ENCODE measurements around the gene TSPAN19.
A peak's percentile ranks its signal among the peaks of the same experiment; 100 is the strongest.

The TSPAN19 gene

GRCh38 chr12:84986117-84986516, 50.0 kb downstream of the TSPAN19 start:
- no peaks in the 10 kb centered on the region for H3K4me1 Mint-ChIP-seq
- no peak overlapping the region for H3K27ac Mint-ChIP-seq
- no peak for TF ChIP-seq CTCF (IDR thresholded peaks at IDR 0.05; ENCODE audit: unreplicated experiment in 3 of 3)
- no peak overlapping the region for H3K4me3 Mint-ChIP-seq
- no peaks in the 10 kb centered on the region for H3K36me3 Mint-ChIP-seq (ENCODE audit: low read depth)
- no peaks in the 10 kb centered on the region for H3K27me3 Mint-ChIP-seq (ENCODE audit: low read depth)
- no peaks in the 10 kb centered on the region for H3K9me3 Mint-ChIP-seq

- no peaks in the 10 kb centered on the region for H3K27me3 Mint-ChIP-seq (ENCODE audit: low read depth)
- H3K27ac Mint-ChIP-seq: no peak overlapping the region
- no peak for TF ChIP-seq CTCF (IDR thresholded peaks at IDR 0.05; ENCODE audit: unreplicated experiment in 3 of 3)
- H3K9me3 Mint-ChIP-seq: no peaks in the 10 kb centered on the region
- no peak overlapping the region for H3K4me3 Mint-ChIP-seq
- H3K36me3 Mint-ChIP-seq (ENCODE audit: low read depth): no peaks in the 10 kb centered on the region
- no peaks in the 10 kb centered on the region for H3K4me1 Mint-ChIP-seq
These were observed 52.8 kb downstream of the TSPAN19 start for GRCh38 chr12:84983289-84983688.

GRCh38 chr12:84982888-84983287, 53.2 kb downstream of the TSPAN19 start:
- no peak for TF ChIP-seq CTCF (IDR thresholded peaks at IDR 0.05; ENCODE audit: unreplicated experiment in 3 of 3)
- no peaks in the 10 kb centered on the region for H3K9me3 Mint-ChIP-seq
- H3K4me3 Mint-ChIP-seq: no peak overlapping the region
- H3K4me1 Mint-ChIP-seq: no peaks in the 10 kb centered on the region
- H3K36me3 Mint-ChIP-seq (ENCODE audit: low read depth): no peaks in the 10 kb centered on the region
- H3K27me3 Mint-ChIP-seq (ENCODE audit: low read depth): no peaks in the 10 kb centered on the region
- no peak overlapping the region for H3K27ac Mint-ChIP-seq

GRCh38 chr12:84978921-84979320, 57.2 kb downstream of the TSPAN19 start:
- TF ChIP-seq CTCF (IDR thresholded peaks at IDR 0.05; ENCODE audit: unreplicated experiment in 3 of 3): no peak
- H3K4me3 Mint-ChIP-seq: no peak overlapping the region
- H3K4me1 Mint-ChIP-seq: peaks cover 6% of the 10 kb centered on the region
- no peaks in the 10 kb centered on the region for H3K9me3 Mint-ChIP-seq
- H3K36me3 Mint-ChIP-seq (ENCODE audit: low read depth): no peaks in the 10 kb centered on the region
- no peaks in the 10 kb centered on the region for H3K27me3 Mint-ChIP-seq (ENCODE audit: low read depth)
- no peak overlapping the region for H3K27ac Mint-ChIP-seq

GRCh38 chr12:84976133-84976532, 59.9 kb downstream of the TSPAN19 start:
- Mint-ChIP-seq H3K27me3 (ENCODE audit: low read depth) (no peaks in the 10 kb centered on the region), H3K4me1 (peaks cover 6% of the 10 kb centered on the region), H3K9me3 (no peaks in the 10 kb centered on the region), H3K27ac (no peak overlapping the region), H3K4me3 (no peak overlapping the region), H3K36me3 (ENCODE audit: low read depth) (no peaks in the 10 kb centered on the region)
- TF ChIP-seq CTCF (IDR thresholded peaks at IDR 0.05; ENCODE audit: unreplicated experiment in 3 of 3): no peak

GRCh38 chr12:84974155-84974815, 61.8 kb downstream of the TSPAN19 start:
- H3K27ac Mint-ChIP-seq: peak overlapping the region in 2 of 3 experiments; percentile 16
- no peaks in the 10 kb centered on the region for H3K27me3 Mint-ChIP-seq (ENCODE audit: low read depth)
- H3K9me3 Mint-ChIP-seq: no peaks in the 10 kb centered on the region
- TF ChIP-seq CTCF (IDR thresholded peaks at IDR 0.05; ENCODE audit: unreplicated experiment in 3 of 3): no peak
- H3K4me1 Mint-ChIP-seq: peaks cover 6% of the 10 kb centered on the region
- no peak overlapping the region for H3K4me3 Mint-ChIP-seq
- H3K36me3 Mint-ChIP-seq (ENCODE audit: low read depth): no peaks in the 10 kb centered on the region
